IMR-90 (cell line): ENCODE results near the gene TRAFD1. TPM values are rescaled to one million over a fixed set of nuclear protein-coding genes. Genes with fewer than 3 reads are reported as not detected.

Experiments
- ATAC-seq: fragments of 200-7000 bp; cut with Tn5 transposase; 2 replicates; pipeline ENCODE4 v1.9.1; 2020; ENCODE audit warnings: low read depth, mild to moderate bottlenecking, moderate library complexity
- BruUV-seq: library from RNA; stranded (reverse); fragments of 400-500 nt; replicated peaks from 2 replicates; lab custom pipeline; 2021; lab: Mats Ljungman, UMichigan
- CTCF ChIA-PET: fragments of 300-600 bp; formaldehyde crosslinking; extraction: SDS; loops from one replicate; lab custom pipeline; 2021; ENCODE audit warnings: antibody characterized with exemption; lab: Yijun Ruan, JAX
- POLR2A ChIA-PET: fragments of 300-600 bp; sonication (Branson Sonifier 250); formaldehyde crosslinking; loops from one replicate; lab custom pipeline; 2022; ENCODE audit warnings: antibody characterized with exemption; ENCODE audit not compliant: unreplicated experiment; lab: Charles Lee
- DNase-seq: peaks from one replicate; pipeline ENCODE4 v3.0.0; 2013
- H2AFZ ChIP-seq: replicated peaks from 2 replicates; pipeline ENCODE3; 2013; ENCODE audit warnings: low read length, mild to moderate bottlenecking; ENCODE audit not compliant: poor library complexity
- H2AK5ac ChIP-seq: 2 replicates; pipeline ENCODE4 v1.6.1; 2013; ENCODE audit warnings: low read depth, low read length, inconsistent platforms
- H2AK9ac ChIP-seq: replicated peaks from 2 replicates; pipeline ENCODE3; 2013; ENCODE audit warnings: mild to moderate bottlenecking, low read depth, low read length, moderate library complexity; ENCODE audit not compliant: poor library complexity
- H2BK120ac ChIP-seq: 2 replicates; pipeline ENCODE4 v1.6.1; 2013; ENCODE audit warnings: low read depth, low read length, inconsistent platforms
- H2BK15ac ChIP-seq: 3 replicates; pipeline ENCODE4 v1.6.1; 2013; ENCODE audit warnings: low read depth, low read length, inconsistent platforms
- H2BK20ac ChIP-seq: 2 replicates; pipeline ENCODE4 v1.6.1; 2013; ENCODE audit warnings: low read depth, mild to moderate bottlenecking, inconsistent platforms, low read length, moderate library complexity
- H2BK5ac ChIP-seq: 2 replicates; pipeline ENCODE4 v1.6.1; 2013; ENCODE audit warnings: mild to moderate bottlenecking, low read depth, low read length, inconsistent platforms; ENCODE audit not compliant: poor library complexity, severe bottlenecking
- H3K14ac ChIP-seq: replicated peaks from 2 replicates; pipeline ENCODE4 v1.6.1; 2013; ENCODE audit warnings: low read depth, low read length, inconsistent platforms
- H3K18ac ChIP-seq: 2 replicates; pipeline ENCODE4 v1.6.1; 2013; ENCODE audit warnings: low read depth, low read length, control low read depth
- H3K23ac ChIP-seq: 2 replicates; pipeline ENCODE4 v1.6.1; 2013; ENCODE audit warnings: low read depth, low read length, inconsistent platforms
- H3K27ac ChIP-seq: 2 replicates; pipeline ENCODE4 v1.5.1; 2013; ENCODE audit warnings: mild to moderate bottlenecking, control low read depth, low read length; ENCODE audit not compliant: insufficient read depth
- H3K27me3 ChIP-seq: 2 replicates; pipeline ENCODE4 v1.6.1; 2013; ENCODE audit warnings: low read length; ENCODE audit not compliant: control insufficient read depth, insufficient read depth
- H3K36me3 ChIP-seq: 2 replicates; pipeline ENCODE4 v1.6.1; 2013; ENCODE audit warnings: low read length, mixed read lengths; ENCODE audit not compliant: control insufficient read depth, insufficient read depth
- H3K4ac ChIP-seq: 2 replicates; pipeline ENCODE4 v1.6.1; 2013; ENCODE audit warnings: low read depth, low read length, inconsistent platforms
- H3K4me1 ChIP-seq: 2 replicates; pipeline ENCODE4 v1.6.1; 2013; ENCODE audit warnings: low read length, mixed read lengths; ENCODE audit not compliant: control insufficient read depth, insufficient read depth
- H3K4me2 ChIP-seq: 2 replicates; pipeline ENCODE4 v1.6.1; 2013; ENCODE audit warnings: low read depth, mild to moderate bottlenecking, control low read depth, low read length, moderate library complexity
- H3K4me3 ChIP-seq: 2 replicates; pipeline ENCODE4 v1.5.1; 2013; ENCODE audit warnings: low read depth, mild to moderate bottlenecking, control low read depth, low read length, moderate library complexity; ENCODE audit not compliant: insufficient read depth
- H3K56ac ChIP-seq: 2 replicates; pipeline ENCODE4 v1.6.1; 2013; ENCODE audit warnings: low read length, inconsistent platforms; ENCODE audit not compliant: insufficient read depth; ENCODE audit errors: extremely low read depth
- H3K79me1 ChIP-seq, 2 experiments: 2 replicates each; pipeline ENCODE4 v1.6.1; 2013; ENCODE audit warnings: low read length in 2 of 2, inconsistent platforms in 1 of 2, low read depth in 1 of 2
- H3K9ac ChIP-seq: 2 replicates; pipeline ENCODE4 v1.6.1; 2013; ENCODE audit warnings: low read depth, low read length, control low read depth
- H3K9me1 ChIP-seq: 2 replicates; pipeline ENCODE4 v1.6.1; 2013; ENCODE audit warnings: low read length, inconsistent platforms; ENCODE audit not compliant: insufficient read depth
- H3K9me3 ChIP-seq: 2 replicates; pipeline ENCODE4 v1.6.1; 2013; ENCODE audit warnings: low read length; ENCODE audit not compliant: control insufficient read depth, insufficient read depth
- H4K20me1 ChIP-seq: 2 replicates; pipeline ENCODE4 v1.6.1; 2013; ENCODE audit warnings: low read length, inconsistent platforms; ENCODE audit not compliant: insufficient read depth
- H4K5ac ChIP-seq: 2 replicates; pipeline ENCODE4 v1.6.1; 2013; ENCODE audit warnings: mild to moderate bottlenecking, low read depth, low read length, control low read depth
- H4K8ac ChIP-seq, 2 experiments: 2 replicates each; pipeline ENCODE4 v1.6.1; 2013; ENCODE audit warnings: low read depth in 2 of 2, low read length in 2 of 2, control low read depth in 1 of 2, inconsistent platforms in 1 of 2
- H4K91ac ChIP-seq: 2 replicates; pipeline ENCODE4 v1.6.1; 2013; ENCODE audit warnings: low read depth, low read length, inconsistent platforms; ENCODE audit not compliant: insufficient read depth
- BHLHE40 ChIP-seq: fragments of 150-350 bp; IDR thresholded peaks from 2 replicates; pipeline ENCODE4 v1.6.1; 2016; ENCODE audit warnings: mild to moderate bottlenecking, low read depth, low read length
- CHD1 ChIP-seq: IDR thresholded peaks from 2 replicates; pipeline ENCODE4 v1.6.1; 2012; ENCODE audit warnings: low read depth, low read length, improper control_type of control experiment
- ELK1 ChIP-seq: fragments of 150-350 bp; IDR thresholded peaks from 2 replicates; pipeline ENCODE4 v1.6.1; 2016; ENCODE audit warnings: low read depth, mild to moderate bottlenecking, low read length, moderate library complexity, borderline replicate concordance
- FOS ChIP-seq: fragments of 150-350 bp; IDR thresholded peaks from 2 replicates; pipeline ENCODE4 v1.6.1; 2016; ENCODE audit warnings: low read depth, low read length
- MAFK ChIP-seq: IDR thresholded peaks from 2 replicates; pipeline ENCODE4 v1.6.1; 2012; ENCODE audit warnings: low read depth, low read length, improper control_type of control experiment
- MAZ ChIP-seq: IDR thresholded peaks from 2 replicates; pipeline ENCODE4 v1.6.1; 2012; ENCODE audit warnings: low read depth, mild to moderate bottlenecking, low read length, improper control_type of control experiment, moderate library complexity, borderline replicate concordance
- MXI1 ChIP-seq: IDR thresholded peaks from 2 replicates; pipeline ENCODE4 v1.6.1; 2012; ENCODE audit warnings: low read depth, mild to moderate bottlenecking, low read length, moderate library complexity, borderline replicate concordance
- NFE2L2 ChIP-seq: fragments of 150-350 bp; IDR thresholded peaks from 2 replicates; pipeline ENCODE4 v1.6.1; 2016; ENCODE audit warnings: low read depth, mild to moderate bottlenecking, low read length
- POLR2A ChIP-seq: IDR thresholded peaks from 2 replicates; pipeline ENCODE4 v1.6.1; 2012; ENCODE audit warnings: mild to moderate bottlenecking, low read depth, low read length
- RAD21 ChIP-seq: IDR thresholded peaks from 2 replicates; pipeline ENCODE4 v1.6.1; 2012; ENCODE audit warnings: low read length, improper control_type of control experiment
- RCOR1 ChIP-seq: IDR thresholded peaks from 2 replicates; pipeline ENCODE4 v1.6.1; 2012; ENCODE audit warnings: mild to moderate bottlenecking, low read length, improper control_type of control experiment; ENCODE audit not compliant: insufficient replicate concordance
- RFX5 ChIP-seq: IDR thresholded peaks from 2 replicates; pipeline ENCODE4 v1.8.0; 2012; ENCODE audit warnings: low read depth, mild to moderate bottlenecking, low read length, moderate library complexity
- SMC3 ChIP-seq: fragments of 150-350 bp; IDR thresholded peaks from 2 replicates; pipeline ENCODE4 v1.6.1; 2016; ENCODE audit warnings: low read depth, mild to moderate bottlenecking, antibody characterized with exemption, low read length, moderate library complexity
- USF2 ChIP-seq: fragments of 150-350 bp; IDR thresholded peaks from 2 replicates; pipeline ENCODE4 v1.6.1; 2017; ENCODE audit warnings: mild to moderate bottlenecking, antibody characterized with exemption, low read length, low read depth
- WGBS, 2 experiments: methylation state at CpG; one replicate each; pipeline versions ENCODE4 v1.1.5 to v1.1.7; 2013; ENCODE audit warnings: missing lambda C conversion rate in 2 of 2; ENCODE audit not compliant: insufficient read length in 1 of 2; ENCODE audit errors: extremely low coverage in 2 of 2; 5-methylcytosine and 5-hydroxymethylcytosine counted together
- dilution Hi-C: fragments of 300-500 bp; cut with HindIII; formaldehyde crosslinking; loops from one replicate; pipeline ENCODE4 v1.14.3; 2018; ENCODE audit warnings: low sequenced_read_pairs; ENCODE audit not compliant: unreplicated experiment
- in situ Hi-C: fragments of 300-500 bp; cut with MboI; formaldehyde crosslinking; loops from 3 replicates; pipeline ENCODE4 v1.14.3; 2019; ENCODE audit warnings: low sequenced_read_pairs, inconsistent platforms, mixed read lengths
- intact Hi-C: fragments of 100-400 bp; cut with micrococcal nuclease; formaldehyde crosslinking; loops from 2 replicates; pipeline ENCODE4 v1.10.0; 2022
- polyA plus RNA-seq, 3 experiments: library from polyadenylated mRNA; depleted of rRNA; stranded (reverse); fragments of >200 nt; gene quantifications; 2 replicates each; pipeline ENCODE4 v1.2.3, GENCODE V29; 2012; ENCODE audit warnings: low replicate concordance in 1 of 3
- total RNA-seq: library from RNA; depleted of rRNA; stranded (reverse); fragments of >200 nt; gene quantifications from 2 replicates; pipeline ENCODE4 v1.2.3, GENCODE V29; 2012

Gene TRAFD1
- total and polyA plus RNA-seq, 2 of the 4 experiments (the other 2 are of a cell fraction), result 41.3 to 70.4 TPM

GRCh38 chr12:112175361-112176155 is 50.2 kb downstream of the TRAFD1 start (continued):
- TF ChIP-seq MXI1, result no peak

- intact Hi-C loops, result no loop called here
- no TSS peak for BruUV-seq
- POLR2A ChIA-PET, result no interaction called here
- no peak for TF ChIP-seq SMC3
- no peak for TF ChIP-seq RFX5
- TF ChIP-seq POLR2A, result no peak
- TF ChIP-seq FOS, result no peak
- no peak for TF ChIP-seq MAFK
- TF ChIP-seq ELK1, result no peak
- TF ChIP-seq RCOR1, result no peak
- TF ChIP-seq BHLHE40, result no peak
- TF ChIP-seq NFE2L2, result no peak
- no peak for TF ChIP-seq MAZ
- no peak for TF ChIP-seq CHD1
- TF ChIP-seq MXI1, result no peak
- TF ChIP-seq RAD21, result no peak
- no peak for TF ChIP-seq USF2
Measured at GRCh38 chr12:112176321-112177010, 51.1 kb downstream of the TRAFD1 start.

More at GRCh38 chr12:112176321-112177010, 51.1 kb downstream of the TRAFD1 start:
- no peak overlapping the region for H3K4me3 ChIP-seq
- H2BK15ac ChIP-seq, result no peak overlapping the region
- no peak overlapping the region for H4K8ac ChIP-seq
- H2AFZ ChIP-seq, result no peak overlapping the region
- no peak overlapping the region for H2AK9ac ChIP-seq
- DNase-seq (no peak), ATAC-seq (no peak)
- dilution Hi-C loops (no loop called here), in situ Hi-C loops (no loop called here)
- WGBS, 2 experiments, result 100% methylated on average over 3 of the region's 11 CpGs; no CpG with 5 or more reads in 1 of the 2 experiments
- no peaks in the 10 kb centered on the region for H3K27me3 ChIP-seq
- peaks cover 41% of the 10 kb centered on the region for H3K36me3 ChIP-seq
- H2AK5ac ChIP-seq, result no peak overlapping the region
- H2BK20ac ChIP-seq, result no peak overlapping the region
- H2BK120ac ChIP-seq, result no peak overlapping the region
- no peak overlapping the region for H3K14ac ChIP-seq
- no peak overlapping the region for H4K91ac ChIP-seq
- no peak overlapping the region for H3K27ac ChIP-seq
- CTCF ChIA-PET, result no interaction called here
- no peak overlapping the region for H4K5ac ChIP-seq
- H4K20me1 ChIP-seq, result no peaks in the 10 kb centered on the region
- H3K9ac ChIP-seq, result no peak overlapping the region
- no peak overlapping the region for H3K4me2 ChIP-seq
- no peak overlapping the region for H3K56ac ChIP-seq
- 0 out of 2 replicates have a peak, but pooled peaks cover 7% of the 10 kb centered on the region for H3K9me1 ChIP-seq
- H3K4me1 ChIP-seq, result no peaks in the 10 kb centered on the region
- H3K18ac ChIP-seq, result no peak overlapping the region
- H3K23ac ChIP-seq, result no peak overlapping the region
- no peak overlapping the region for H2BK5ac ChIP-seq
- 0 out of 4 replicates have a peak, but pooled peaks cover 0 to 2% of the 10 kb centered on the region in 2 experiments for H3K79me1 ChIP-seq
- H3K4ac ChIP-seq, result no peak overlapping the region
- H3K9me3 ChIP-seq, result no peaks in the 10 kb centered on the region
